IMR-90 (cell line): Measurements from ENCODE around the gene GRAP.
"Not testable (repeated sequence)": the region's sequence is repeated elsewhere in the genome, so short reads cannot be mapped to it uniquely, and the experiment has no call there.

ENCODE experiments used
- CEBPB ChIP-seq: IDR thresholded peaks from 2 replicates; pipeline ENCODE4 v1.6.1; 2012; ENCODE audit warnings: low read depth, low read length, improper control_type of control experiment
- RFX5 ChIP-seq: IDR thresholded peaks from 2 replicates; pipeline ENCODE4 v1.8.0; 2012; ENCODE audit warnings: low read depth, mild to moderate bottlenecking, low read length, moderate library complexity
- SMC3 ChIP-seq: fragments of 150-350 bp; IDR thresholded peaks from 2 replicates; pipeline ENCODE4 v1.6.1; 2016; ENCODE audit warnings: low read depth, mild to moderate bottlenecking, antibody characterized with exemption, low read length, moderate library complexity
- TF ChIP-seq, protein P1 (sequence below): conservative IDR thresholded peaks from 2 replicates; pipeline ENCODE4 v1.5.1; 2012; ENCODE audit warnings: mild to moderate bottlenecking, low read depth, low read length, improper control_type of control experiment

DNA sequence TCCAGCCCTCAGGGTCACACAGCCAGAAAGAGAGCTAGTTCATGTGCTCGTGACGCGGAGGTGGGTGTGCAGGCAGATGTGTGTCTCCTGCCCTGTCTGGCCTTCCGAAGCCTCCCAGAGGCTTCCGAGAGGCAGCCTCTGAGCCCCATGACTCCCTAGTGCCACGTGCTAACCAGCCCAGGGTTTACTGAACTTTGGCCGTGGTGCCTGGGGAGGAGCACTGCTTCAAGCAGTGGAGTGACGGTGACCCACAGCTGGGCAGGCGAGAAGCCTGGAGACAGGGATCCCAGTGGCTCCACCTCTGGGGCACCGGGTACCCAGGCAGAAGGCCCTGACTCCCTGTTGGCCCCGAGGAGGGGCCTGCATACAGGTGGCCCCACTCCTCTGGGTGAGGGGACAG lies 18.1 kb downstream of the GRAP start:
- TF ChIP-seq, protein P1, sequence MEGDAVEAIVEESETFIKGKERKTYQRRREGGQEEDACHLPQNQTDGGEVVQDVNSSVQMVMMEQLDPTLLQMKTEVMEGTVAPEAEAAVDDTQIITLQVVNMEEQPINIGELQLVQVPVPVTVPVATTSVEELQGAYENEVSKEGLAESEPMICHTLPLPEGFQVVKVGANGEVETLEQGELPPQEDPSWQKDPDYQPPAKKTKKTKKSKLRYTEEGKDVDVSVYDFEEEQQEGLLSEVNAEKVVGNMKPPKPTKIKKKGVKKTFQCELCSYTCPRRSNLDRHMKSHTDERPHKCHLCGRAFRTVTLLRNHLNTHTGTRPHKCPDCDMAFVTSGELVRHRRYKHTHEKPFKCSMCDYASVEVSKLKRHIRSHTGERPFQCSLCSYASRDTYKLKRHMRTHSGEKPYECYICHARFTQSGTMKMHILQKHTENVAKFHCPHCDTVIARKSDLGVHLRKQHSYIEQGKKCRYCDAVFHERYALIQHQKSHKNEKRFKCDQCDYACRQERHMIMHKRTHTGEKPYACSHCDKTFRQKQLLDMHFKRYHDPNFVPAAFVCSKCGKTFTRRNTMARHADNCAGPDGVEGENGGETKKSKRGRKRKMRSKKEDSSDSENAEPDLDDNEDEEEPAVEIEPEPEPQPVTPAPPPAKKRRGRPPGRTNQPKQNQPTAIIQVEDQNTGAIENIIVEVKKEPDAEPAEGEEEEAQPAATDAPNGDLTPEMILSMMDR: not testable (repeated sequence)
- not testable (repeated sequence) for TF ChIP-seq SMC3, RFX5, CEBPB
